ENCODE data around the gene RPS6KB2.

DNA sequence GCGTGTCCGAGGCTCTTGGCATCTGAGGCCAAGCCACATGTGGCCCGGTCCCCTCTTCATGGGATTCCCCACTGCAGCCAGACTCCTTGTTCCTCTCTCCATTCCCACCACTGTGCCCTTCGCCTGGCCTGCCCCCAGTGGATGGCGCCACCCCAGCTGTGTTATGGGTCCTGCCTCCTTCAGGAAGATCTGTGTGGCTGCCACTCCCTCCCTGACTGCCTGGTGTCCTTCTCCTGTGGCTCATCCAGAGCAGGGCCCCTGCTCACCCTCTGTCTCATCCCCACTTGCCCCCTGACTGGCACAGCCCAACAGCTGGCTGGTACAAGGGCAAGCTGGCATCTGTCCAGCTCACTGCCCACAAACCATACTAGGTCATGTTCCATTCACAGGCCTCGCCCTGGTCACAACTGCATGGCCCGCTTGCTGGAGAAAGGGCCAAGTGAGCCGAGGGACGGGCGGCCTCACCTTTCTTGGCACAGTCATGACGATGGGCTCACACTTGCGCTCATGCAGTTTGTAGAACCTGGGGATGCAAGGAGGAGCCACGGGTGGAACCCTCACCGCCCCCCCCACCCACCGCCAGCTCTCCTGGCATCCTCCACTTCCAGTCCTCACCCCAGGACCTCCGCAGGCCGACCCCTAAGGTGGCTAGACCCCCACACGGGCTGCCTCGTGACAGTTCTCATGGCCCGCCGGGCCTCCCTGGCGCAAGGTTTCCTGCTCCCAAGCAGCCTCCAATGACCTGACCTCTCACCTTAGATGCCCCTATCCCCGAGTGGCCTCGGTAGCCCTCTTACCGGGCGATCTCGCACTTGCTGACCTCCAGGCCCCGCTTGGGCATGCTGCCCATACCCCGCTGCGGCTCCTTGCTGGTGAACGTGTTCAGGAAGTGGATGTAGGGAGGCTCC is 11.3 kb downstream of the RPS6KB2 start:
- TF ChIP-seq EZH2 (IDR thresholded peaks at IDR 0.05; ENCODE audit: low read depth, unreplicated experiment) = no peak
- TF ChIP-seq, protein P1, sequence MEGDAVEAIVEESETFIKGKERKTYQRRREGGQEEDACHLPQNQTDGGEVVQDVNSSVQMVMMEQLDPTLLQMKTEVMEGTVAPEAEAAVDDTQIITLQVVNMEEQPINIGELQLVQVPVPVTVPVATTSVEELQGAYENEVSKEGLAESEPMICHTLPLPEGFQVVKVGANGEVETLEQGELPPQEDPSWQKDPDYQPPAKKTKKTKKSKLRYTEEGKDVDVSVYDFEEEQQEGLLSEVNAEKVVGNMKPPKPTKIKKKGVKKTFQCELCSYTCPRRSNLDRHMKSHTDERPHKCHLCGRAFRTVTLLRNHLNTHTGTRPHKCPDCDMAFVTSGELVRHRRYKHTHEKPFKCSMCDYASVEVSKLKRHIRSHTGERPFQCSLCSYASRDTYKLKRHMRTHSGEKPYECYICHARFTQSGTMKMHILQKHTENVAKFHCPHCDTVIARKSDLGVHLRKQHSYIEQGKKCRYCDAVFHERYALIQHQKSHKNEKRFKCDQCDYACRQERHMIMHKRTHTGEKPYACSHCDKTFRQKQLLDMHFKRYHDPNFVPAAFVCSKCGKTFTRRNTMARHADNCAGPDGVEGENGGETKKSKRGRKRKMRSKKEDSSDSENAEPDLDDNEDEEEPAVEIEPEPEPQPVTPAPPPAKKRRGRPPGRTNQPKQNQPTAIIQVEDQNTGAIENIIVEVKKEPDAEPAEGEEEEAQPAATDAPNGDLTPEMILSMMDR (conservative IDR thresholded peaks at IDR 0.05; ENCODE audit: low read depth in 2 of 2) = peak; percentile 43 to 64
- TF ChIP-seq POLR2AphosphoS5 (IDR thresholded peaks at IDR 0.05; ENCODE audit: low read depth) = peak; percentile 34; the same call in 1 of the 2 replicates
- TF ChIP-seq, protein P2, sequence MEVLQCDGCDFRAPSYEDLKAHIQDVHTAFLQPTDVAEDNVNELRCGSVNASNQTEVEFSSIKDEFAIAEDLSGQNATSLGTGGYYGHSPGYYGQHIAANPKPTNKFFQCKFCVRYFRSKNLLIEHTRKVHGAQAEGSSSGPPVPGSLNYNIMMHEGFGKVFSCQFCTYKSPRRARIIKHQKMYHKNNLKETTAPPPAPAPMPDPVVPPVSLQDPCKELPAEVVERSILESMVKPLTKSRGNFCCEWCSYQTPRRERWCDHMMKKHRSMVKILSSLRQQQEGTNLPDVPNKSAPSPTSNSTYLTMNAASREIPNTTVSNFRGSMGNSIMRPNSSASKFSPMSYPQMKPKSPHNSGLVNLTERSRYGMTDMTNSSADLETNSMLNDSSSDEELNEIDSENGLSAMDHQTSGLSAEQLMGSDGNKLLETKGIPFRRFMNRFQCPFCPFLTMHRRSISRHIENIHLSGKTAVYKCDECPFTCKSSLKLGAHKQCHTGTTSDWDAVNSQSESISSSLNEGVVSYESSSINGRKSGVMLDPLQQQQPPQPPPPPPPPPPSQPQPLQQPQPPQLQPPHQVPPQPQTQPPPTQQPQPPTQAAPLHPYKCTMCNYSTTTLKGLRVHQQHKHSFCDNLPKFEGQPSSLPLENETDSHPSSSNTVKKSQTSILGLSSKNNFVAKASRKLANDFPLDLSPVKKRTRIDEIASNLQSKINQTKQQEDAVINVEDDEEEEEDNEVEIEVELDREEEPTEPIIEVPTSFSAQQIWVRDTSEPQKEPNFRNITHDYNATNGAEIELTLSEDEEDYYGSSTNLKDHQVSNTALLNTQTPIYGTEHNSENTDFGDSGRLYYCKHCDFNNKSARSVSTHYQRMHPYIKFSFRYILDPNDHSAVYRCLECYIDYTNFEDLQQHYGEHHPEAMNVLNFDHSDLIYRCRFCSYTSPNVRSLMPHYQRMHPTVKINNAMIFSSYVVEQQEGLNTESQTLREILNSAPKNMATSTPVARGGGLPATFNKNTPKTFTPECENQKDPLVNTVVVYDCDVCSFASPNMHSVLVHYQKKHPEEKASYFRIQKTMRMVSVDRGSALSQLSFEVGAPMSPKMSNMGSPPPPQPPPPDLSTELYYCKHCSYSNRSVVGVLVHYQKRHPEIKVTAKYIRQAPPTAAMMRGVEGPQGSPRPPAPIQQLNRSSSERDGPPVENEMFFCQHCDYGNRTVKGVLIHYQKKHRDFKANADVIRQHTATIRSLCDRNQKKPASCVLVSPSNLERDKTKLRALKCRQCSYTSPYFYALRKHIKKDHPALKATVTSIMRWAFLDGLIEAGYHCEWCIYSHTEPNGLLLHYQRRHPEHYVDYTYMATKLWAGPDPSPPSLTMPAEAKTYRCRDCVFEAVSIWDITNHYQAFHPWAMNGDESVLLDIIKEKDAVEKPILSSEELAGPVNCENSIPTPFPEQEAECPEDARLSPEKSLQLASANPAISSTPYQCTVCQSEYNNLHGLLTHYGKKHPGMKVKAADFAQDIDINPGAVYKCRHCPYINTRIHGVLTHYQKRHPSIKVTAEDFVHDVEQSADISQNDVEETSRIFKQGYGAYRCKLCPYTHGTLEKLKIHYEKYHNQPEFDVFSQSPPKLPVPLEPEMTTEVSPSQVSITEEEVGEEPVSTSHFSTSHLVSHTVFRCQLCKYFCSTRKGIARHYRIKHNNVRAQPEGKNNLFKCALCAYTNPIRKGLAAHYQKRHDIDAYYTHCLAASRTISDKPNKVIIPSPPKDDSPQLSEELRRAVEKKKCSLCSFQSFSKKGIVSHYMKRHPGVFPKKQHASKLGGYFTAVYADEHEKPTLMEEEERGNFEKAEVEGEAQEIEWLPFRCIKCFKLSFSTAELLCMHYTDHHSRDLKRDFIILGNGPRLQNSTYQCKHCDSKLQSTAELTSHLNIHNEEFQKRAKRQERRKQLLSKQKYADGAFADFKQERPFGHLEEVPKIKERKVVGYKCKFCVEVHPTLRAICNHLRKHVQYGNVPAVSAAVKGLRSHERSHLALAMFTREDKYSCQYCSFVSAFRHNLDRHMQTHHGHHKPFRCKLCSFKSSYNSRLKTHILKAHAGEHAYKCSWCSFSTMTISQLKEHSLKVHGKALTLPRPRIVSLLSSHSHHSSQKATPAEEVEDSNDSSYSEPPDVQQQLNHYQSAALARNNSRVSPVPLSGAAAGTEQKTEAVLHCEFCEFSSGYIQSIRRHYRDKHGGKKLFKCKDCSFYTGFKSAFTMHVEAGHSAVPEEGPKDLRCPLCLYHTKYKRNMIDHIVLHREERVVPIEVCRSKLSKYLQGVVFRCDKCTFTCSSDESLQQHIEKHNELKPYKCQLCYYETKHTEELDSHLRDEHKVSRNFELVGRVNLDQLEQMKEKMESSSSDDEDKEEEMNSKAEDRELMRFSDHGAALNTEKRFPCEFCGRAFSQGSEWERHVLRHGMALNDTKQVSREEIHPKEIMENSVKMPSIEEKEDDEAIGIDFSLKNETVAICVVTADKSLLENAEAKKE (CRISPR knock-in tag; IDR thresholded peaks at IDR 0.05) = no peak
- TF ChIP-seq EZH2phosphoT487 (IDR thresholded peaks at IDR 0.05; ENCODE audit: unreplicated experiment) = no peak
- TF ChIP-seq ZNF114 (CRISPR knock-in tag; IDR thresholded peaks at IDR 0.05) = no peak
- TF ChIP-seq, protein P3, sequence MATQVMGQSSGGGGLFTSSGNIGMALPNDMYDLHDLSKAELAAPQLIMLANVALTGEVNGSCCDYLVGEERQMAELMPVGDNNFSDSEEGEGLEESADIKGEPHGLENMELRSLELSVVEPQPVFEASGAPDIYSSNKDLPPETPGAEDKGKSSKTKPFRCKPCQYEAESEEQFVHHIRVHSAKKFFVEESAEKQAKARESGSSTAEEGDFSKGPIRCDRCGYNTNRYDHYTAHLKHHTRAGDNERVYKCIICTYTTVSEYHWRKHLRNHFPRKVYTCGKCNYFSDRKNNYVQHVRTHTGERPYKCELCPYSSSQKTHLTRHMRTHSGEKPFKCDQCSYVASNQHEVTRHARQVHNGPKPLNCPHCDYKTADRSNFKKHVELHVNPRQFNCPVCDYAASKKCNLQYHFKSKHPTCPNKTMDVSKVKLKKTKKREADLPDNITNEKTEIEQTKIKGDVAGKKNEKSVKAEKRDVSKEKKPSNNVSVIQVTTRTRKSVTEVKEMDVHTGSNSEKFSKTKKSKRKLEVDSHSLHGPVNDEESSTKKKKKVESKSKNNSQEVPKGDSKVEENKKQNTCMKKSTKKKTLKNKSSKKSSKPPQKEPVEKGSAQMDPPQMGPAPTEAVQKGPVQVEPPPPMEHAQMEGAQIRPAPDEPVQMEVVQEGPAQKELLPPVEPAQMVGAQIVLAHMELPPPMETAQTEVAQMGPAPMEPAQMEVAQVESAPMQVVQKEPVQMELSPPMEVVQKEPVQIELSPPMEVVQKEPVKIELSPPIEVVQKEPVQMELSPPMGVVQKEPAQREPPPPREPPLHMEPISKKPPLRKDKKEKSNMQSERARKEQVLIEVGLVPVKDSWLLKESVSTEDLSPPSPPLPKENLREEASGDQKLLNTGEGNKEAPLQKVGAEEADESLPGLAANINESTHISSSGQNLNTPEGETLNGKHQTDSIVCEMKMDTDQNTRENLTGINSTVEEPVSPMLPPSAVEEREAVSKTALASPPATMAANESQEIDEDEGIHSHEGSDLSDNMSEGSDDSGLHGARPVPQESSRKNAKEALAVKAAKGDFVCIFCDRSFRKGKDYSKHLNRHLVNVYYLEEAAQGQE (IDR thresholded peaks at IDR 0.05; ENCODE audit: unreplicated experiment) = no peak
- no peak for TF ChIP-seq JUNB (IDR thresholded peaks at IDR 0.05; ENCODE audit: unreplicated experiment)
- TF ChIP-seq, protein P4, sequence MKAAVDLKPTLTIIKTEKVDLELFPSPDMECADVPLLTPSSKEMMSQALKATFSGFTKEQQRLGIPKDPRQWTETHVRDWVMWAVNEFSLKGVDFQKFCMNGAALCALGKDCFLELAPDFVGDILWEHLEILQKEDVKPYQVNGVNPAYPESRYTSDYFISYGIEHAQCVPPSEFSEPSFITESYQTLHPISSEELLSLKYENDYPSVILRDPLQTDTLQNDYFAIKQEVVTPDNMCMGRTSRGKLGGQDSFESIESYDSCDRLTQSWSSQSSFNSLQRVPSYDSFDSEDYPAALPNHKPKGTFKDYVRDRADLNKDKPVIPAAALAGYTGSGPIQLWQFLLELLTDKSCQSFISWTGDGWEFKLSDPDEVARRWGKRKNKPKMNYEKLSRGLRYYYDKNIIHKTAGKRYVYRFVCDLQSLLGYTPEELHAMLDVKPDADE (IDR thresholded peaks at IDR 0.05) = no peak
- TF ChIP-seq CREB1 (CRISPR knock-in tag; IDR thresholded peaks at IDR 0.05; ENCODE audit: low read depth) = no peak
- TF ChIP-seq STAT1 (IDR thresholded peaks at IDR 0.05; ENCODE audit: unreplicated experiment) = no peak
